NB4 (cell line): ENCODE results near the gene CSTA.

Experiments used
- DNase-seq: peaks from one replicate; pipeline ENCODE4 v3.0.0; 2010; ENCODE audit warnings: low read depth
- H3K4me3 ChIP-seq: one replicate; pipeline ENCODE4 v1.5.1; 2011; ENCODE audit warnings: mild to moderate bottlenecking, low read depth, low read length, moderate library complexity
- CTCF ChIP-seq: IDR thresholded peaks from one replicate; pipeline ENCODE4 v1.5.1; 2012; ENCODE audit warnings: low read depth, low read length
- MAX ChIP-seq: IDR thresholded peaks from 2 replicates; pipeline ENCODE4 v1.6.1; 2011; ENCODE audit warnings: low read depth, low read length
- MYC ChIP-seq: IDR thresholded peaks from 2 replicates; pipeline ENCODE4 v1.6.1; 2011; ENCODE audit warnings: low read depth, low read length
- POLR2A ChIP-seq: IDR thresholded peaks from 2 replicates; pipeline ENCODE4 v1.6.1; 2011; ENCODE audit warnings: mild to moderate bottlenecking; ENCODE audit not compliant: insufficient read length; ENCODE audit errors: extremely low read depth

Gene CSTA

GRCh38 chr3:122314228-122314876, 10.7 kb upstream of the CSTA start:
- H3K4me3 ChIP-seq, result no peak overlapping the region
- DNase-seq, result no peak
- TF ChIP-seq MYC (no peak), CTCF (no peak), POLR2A (no peak), MAX (no peak)

- H3K4me3 ChIP-seq, result no peak overlapping the region
- DNase-seq, result no peak
- TF ChIP-seq POLR2A (no peak), MYC (no peak), CTCF (no peak), MAX (no peak)
These were observed 9.4 kb upstream of the CSTA start for GRCh38 chr3:122315619-122316018.

GRCh38 chr3:122316368-122316767, 8.7 kb upstream of the CSTA start:
- H3K4me3 ChIP-seq, result no peak overlapping the region
- DNase-seq, result no peak
- TF ChIP-seq CTCF (no peak), POLR2A (no peak)

GRCh38 chr3:122318620-122319019, 6.4 kb upstream of the CSTA start:
- TF ChIP-seq MAX, result no peak
- no peak for TF ChIP-seq CTCF
- TF ChIP-seq MYC, result no peak
- TF ChIP-seq POLR2A, result no peak
- H3K4me3 ChIP-seq, result no peak overlapping the region
- DNase-seq, result no peak

- H3K4me3 ChIP-seq, result no peak overlapping the region
- DNase-seq, result no peak
- TF ChIP-seq MAX (no peak), CTCF (no peak), MYC (no peak), POLR2A (no peak)
These were observed 2.7 kb upstream of the CSTA start for GRCh38 chr3:122322095-122323075.
